Skeletal muscle satellite cell (primary cell): Measurements from ENCODE around the gene LTBR.

Experiments
- H3K27me3 ChIP-seq: 2 replicates; pipeline ENCODE4 v1.7.0; 2013; ENCODE audit warnings: low read length; ENCODE audit not compliant: control insufficient read depth, insufficient read depth
- H3K36me3 ChIP-seq: 2 replicates; pipeline ENCODE4 v1.7.0; 2013; ENCODE audit warnings: mild to moderate bottlenecking, control low read depth, low read length; ENCODE audit not compliant: insufficient read depth
- H3K4me1 ChIP-seq: 2 replicates; pipeline ENCODE4 v1.7.0; 2013; ENCODE audit warnings: low read length; ENCODE audit not compliant: control insufficient read depth, insufficient read depth
- H3K4me2 ChIP-seq: 2 replicates; pipeline ENCODE4 v1.7.0; 2013; ENCODE audit warnings: mild to moderate bottlenecking, low read length
- H3K4me3 ChIP-seq: 2 replicates; pipeline ENCODE4 v1.7.0; 2013; ENCODE audit warnings: low read length
- H3K9ac ChIP-seq: 2 replicates; pipeline ENCODE4 v1.7.0; 2013; ENCODE audit warnings: mild to moderate bottlenecking, low read depth, low read length, moderate library complexity
- H3K9me3 ChIP-seq: replicated peaks from 2 replicates; pipeline ENCODE4 v1.7.0; 2013; ENCODE audit warnings: mild to moderate bottlenecking, control low read depth, low read length

LTBR gene

GRCh38 chr12:6373022-6373787, 10.8 kb upstream of the LTBR start:
- Histone ChIP-seq H3K4me2 (peak overlapping the region; percentile 74), H3K9ac (no peak overlapping the region), H3K36me3 (no peaks in the 10 kb centered on the region), H3K4me1 (peaks cover 73% of the 10 kb centered on the region), H3K27me3 (no peaks in the 10 kb centered on the region), H3K9me3 (no peaks in the 10 kb centered on the region), H3K4me3 (no peak overlapping the region)

DNA sequence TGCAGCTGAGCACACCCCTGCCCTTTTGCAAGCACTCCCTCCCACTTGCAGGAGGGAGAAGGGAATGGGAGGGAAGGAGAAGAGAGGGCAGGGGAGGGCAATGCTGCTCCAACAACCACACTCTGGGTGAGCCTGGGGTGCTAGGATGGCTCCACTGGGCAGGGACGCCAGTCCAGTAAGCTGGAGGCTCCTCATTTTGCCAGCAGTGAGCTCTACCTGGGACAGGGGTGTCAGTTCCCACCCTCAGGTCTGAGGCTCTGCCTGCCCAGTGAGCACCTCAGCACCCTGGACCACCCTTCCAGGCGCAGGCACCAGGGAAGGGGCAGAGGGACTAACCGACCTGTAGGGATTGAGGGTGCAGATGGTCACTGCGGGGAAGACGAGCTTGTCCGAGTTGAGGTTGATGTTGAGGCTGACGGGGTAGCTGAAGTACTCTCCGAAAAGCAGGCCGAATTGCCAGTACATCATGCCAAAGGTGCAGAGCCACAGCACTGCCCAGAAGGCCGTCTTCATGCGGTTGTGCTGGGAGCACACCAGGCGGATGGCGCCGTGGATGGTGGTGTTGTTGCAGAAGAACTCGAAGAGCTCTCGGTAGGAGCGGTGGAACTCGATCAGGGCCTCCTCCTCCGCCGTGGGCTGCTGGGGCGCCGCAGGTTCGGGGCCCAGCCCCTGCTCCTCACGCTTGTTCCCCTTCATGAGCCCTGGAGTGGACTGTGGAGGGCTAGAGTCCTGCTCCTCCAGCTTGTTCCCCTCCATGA, 9.8 kb upstream of the LTBR start:
- Histone ChIP-seq H3K36me3 (no peaks in the 10 kb centered on the region), H3K9me3 (no peaks in the 10 kb centered on the region), H3K4me1 (peaks cover 73% of the 10 kb centered on the region), H3K27me3 (no peaks in the 10 kb centered on the region), H3K4me3 (no peak overlapping the region), H3K4me2 (no peak overlapping the region), H3K9ac (no peak overlapping the region)

DNA sequence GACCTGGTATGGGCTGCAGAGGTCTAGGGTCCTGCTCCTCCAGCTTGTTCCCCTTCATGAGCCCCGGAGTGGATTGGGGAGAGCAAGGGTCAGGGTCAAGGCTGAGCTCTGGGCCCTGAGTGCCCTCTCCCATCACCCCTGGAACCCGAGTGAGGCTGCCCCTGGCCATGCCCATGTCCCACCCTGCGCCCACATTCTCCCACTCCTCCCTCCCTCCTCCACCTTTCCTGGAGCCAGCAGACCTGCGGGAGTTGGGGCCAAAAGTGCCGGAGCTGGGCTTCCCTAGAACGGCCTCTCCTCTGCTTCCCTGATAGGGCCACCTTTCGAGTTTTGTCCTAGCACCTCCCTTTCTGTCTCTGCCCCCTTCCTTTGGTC, 9.2 kb upstream of the LTBR start:
- H3K9me3 ChIP-seq: no peaks in the 10 kb centered on the region
- H3K4me2 ChIP-seq: no peak overlapping the region
- H3K4me3 ChIP-seq: no peak overlapping the region
- H3K36me3 ChIP-seq: no peaks in the 10 kb centered on the region
- peaks cover 73% of the 10 kb centered on the region for H3K4me1 ChIP-seq
- no peaks in the 10 kb centered on the region for H3K27me3 ChIP-seq
- H3K9ac ChIP-seq: peak overlapping the region; percentile 79

DNA sequence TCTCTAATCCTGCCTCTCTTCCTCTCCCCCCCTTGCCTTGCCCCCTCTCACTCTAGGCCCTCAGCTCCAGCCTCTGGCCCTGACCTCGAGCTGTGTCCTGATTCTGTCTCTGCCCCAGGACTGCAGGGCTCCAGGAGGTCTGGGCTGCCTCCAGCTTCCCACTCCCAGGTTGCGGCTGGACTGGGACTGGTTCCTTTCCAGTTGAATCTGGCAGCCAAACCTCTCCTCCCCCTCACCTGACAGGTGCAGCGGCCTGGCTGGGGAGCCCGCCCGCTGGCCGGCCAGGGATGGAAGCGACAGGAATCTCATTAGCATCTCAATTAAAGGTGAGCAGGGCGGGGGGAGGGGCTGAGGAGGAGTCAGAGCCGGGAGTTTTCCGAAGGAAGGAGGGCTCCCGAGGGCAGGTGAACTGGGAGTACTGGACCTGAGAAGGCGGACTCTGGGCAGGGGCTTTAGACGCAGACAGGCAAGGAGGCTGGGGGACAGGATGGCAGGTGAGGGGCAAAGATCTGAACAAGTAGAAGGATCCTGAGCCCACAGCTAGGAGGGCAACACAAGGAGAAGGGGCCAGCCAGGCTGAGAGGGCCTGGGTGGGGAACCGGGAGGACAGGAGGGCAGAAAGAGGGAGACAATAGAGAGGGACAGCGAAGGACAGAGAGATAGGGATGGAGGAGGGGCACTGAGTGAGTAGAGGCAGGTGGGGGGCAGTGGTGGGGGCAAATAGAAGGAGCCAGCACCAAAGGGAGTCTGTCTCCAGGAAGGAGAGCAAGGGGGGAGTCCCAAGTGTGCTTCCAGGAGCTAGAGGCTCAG, 8.5 kb upstream of the LTBR start, which contains the start of gene SCNN1A:
TSS of gene SCNN1A (minus strand) at position 295 of the 810 bp plus-strand sequence. CDS start 780 bp downstream, outside the sequence.
- Histone ChIP-seq H3K9ac (peak within 1 kb of the TSS; percentile 79), H3K36me3 (no peaks in the 10 kb centered on the region), H3K4me1 (peaks cover 67% of the 10 kb centered on the region), H3K4me3 (peak within 1 kb of the TSS; percentile 13), H3K9me3 (no peaks in the 10 kb centered on the region), H3K27me3 (no peaks in the 10 kb centered on the region), H3K4me2 (peak within 1 kb of the TSS; percentile 62)

DNA sequence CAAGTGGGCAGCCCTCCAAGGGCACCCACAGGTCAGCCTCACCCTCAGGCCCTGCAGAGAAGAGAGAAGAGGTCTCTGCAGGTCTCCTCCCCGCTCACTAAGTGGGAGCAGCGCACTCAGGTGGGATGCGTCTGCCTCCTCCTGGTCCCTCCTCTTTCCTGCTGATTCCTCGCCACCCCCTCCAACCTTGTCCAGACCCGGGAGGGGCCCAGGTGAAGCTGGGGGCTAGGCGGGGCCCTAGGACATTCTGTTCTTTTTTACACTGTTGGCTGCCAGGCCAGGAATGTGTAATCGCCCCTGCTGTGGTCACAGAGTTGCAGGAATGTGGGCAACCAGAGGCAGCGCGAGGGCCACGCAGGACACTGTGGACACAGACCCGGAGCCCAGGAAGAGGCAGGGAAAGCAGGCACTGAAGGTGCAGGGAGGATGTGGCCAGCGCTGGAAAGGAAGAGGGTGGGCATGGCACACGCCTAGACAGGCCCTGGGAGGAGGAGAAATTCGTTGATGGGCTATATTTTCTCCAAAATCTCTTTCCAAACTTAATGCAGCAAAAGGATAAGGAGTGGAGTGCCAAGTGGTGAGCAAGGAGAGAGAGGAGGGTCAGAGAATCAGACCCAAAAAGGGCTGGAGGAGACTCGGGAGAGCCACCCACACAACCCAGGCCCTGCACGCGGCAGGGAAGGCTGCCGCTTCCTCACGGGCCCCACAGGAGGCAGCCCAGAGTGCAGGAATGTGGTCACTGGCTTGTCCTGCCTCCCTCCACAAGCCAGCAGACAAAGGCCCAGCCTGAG, 7.7 kb upstream of the LTBR start:
- peak overlapping the region; percentile 79 for H3K9ac ChIP-seq
- peaks cover 59% of the 10 kb centered on the region for H3K4me1 ChIP-seq

GRCh38 chr12:6376870-6377666, 6.9 kb upstream of the LTBR start:
- H3K9me3 ChIP-seq: no peaks in the 10 kb centered on the region
- H3K4me2 ChIP-seq: peak overlapping the region; percentile 62
- no peaks in the 10 kb centered on the region for H3K27me3 ChIP-seq
- H3K4me3 ChIP-seq: peak overlapping the region; percentile 13
- H3K9ac ChIP-seq: peak overlapping the region; percentile 79
- H3K36me3 ChIP-seq: no peaks in the 10 kb centered on the region
- H3K4me1 ChIP-seq: peaks cover 52% of the 10 kb centered on the region

More for the DNA sequence above, 7.7 kb upstream of the LTBR start:
- no peaks in the 10 kb centered on the region for H3K36me3 ChIP-seq
- H3K4me3 ChIP-seq: peak overlapping the region; percentile 13
- H3K27me3 ChIP-seq: no peaks in the 10 kb centered on the region
- no peaks in the 10 kb centered on the region for H3K9me3 ChIP-seq
- H3K4me2 ChIP-seq: peak overlapping the region; percentile 62

DNA sequence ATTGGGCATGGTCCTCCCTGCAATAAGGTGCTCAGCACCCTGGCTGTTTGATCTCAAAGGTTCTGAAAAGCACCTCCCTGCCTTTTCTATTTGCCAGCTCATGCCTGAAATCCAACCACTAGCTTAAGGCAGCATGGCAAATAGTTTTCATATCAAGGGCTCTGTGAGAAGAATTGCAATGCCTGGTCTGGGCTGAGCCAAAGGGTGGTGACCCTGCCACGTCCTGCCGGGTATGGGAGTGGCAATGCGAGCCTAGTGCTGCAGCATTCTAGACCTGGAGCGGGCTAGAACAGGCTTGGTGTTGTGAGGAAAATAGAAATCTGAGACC, 6.3 kb upstream of the LTBR start:
- Histone ChIP-seq H3K4me3 (no peak overlapping the region), H3K36me3 (no peaks in the 10 kb centered on the region), H3K4me1 (peaks cover 46% of the 10 kb centered on the region), H3K27me3 (no peaks in the 10 kb centered on the region), H3K4me2 (peak overlapping the region; percentile 27), H3K9ac (peak overlapping the region; percentile 79), H3K9me3 (no peaks in the 10 kb centered on the region)

DNA sequence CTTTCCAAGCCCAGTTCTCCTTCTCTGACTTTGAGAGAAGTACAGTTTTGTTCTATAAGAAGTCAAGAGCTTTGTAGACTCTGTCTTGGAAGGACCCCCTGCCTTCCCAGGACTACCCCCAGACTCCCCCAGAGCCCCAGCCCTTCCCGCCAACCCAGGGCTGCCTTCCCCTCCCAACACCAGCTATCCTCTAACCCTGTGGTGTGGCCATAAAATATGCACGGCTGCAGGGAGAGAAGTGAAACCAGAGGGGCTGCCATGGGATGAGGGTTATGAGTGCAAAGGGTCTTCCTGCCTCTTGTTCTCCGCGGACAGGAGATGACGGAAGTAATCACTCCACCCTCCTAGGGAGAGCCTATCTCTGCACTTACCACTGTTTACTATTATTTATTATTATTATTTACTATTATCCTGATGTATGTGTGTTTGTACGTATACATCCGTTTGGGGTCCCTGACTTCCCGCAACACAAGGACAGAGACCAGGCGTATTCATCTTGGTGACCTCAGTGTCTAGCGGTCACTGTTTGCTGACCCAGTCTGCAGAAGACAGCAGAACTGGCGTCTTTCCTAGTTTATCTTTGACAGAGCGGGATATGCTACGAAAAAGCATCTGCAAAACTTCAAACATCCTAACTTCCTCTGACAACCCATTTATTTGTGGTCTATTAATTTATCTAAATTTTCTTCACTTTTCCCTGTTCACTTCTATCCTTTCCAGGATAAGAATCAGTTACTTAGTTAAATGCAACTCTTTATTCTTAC, 5.1 kb upstream of the LTBR start:
- no peak overlapping the region for H3K4me2 ChIP-seq
- H3K36me3 ChIP-seq: no peaks in the 10 kb centered on the region
- H3K27me3 ChIP-seq: no peaks in the 10 kb centered on the region
- peaks cover 42% of the 10 kb centered on the region for H3K4me1 ChIP-seq
- no peak overlapping the region for H3K9ac ChIP-seq
- H3K4me3 ChIP-seq: no peak overlapping the region
- H3K9me3 ChIP-seq: no peaks in the 10 kb centered on the region

- no peak overlapping the region for H3K9ac ChIP-seq
- H3K36me3 ChIP-seq: peaks cover 7% of the 10 kb centered on the region
- H3K4me1 ChIP-seq: peaks cover 48% of the 10 kb centered on the region
- no peaks in the 10 kb centered on the region for H3K9me3 ChIP-seq
- H3K4me3 ChIP-seq: no peak overlapping the region
- H3K27me3 ChIP-seq: no peaks in the 10 kb centered on the region
- no peak overlapping the region for H3K4me2 ChIP-seq
These were observed 3.5 kb upstream of the LTBR start for GRCh38 chr12:6380141-6381121.
